Panc1 (cell line): ENCODE data around the gene RFX5. TPM values are rescaled to one million over a fixed set of nuclear protein-coding genes. Genes with fewer than 3 reads are reported as not detected.
A peak's percentile ranks its signal among the peaks of the same experiment; 100 is the strongest.

ENCODE experiments used
- ATAC-seq: fragments of 200-7000 bp; cut with Tn5 transposase; 2 replicates; pipeline ENCODE4 v1.9.1; 2020; ENCODE audit warnings: mild to moderate bottlenecking, moderate library complexity
- BruUV-seq: library from RNA; stranded (reverse); fragments of 400-500 nt; replicated peaks from 2 replicates; lab custom pipeline; 2021; lab: Mats Ljungman, UMichigan
- CTCF ChIA-PET: fragments of 300-600 bp; sonication (Branson Sonifier 250); formaldehyde crosslinking; loops from one replicate; lab custom pipeline; 2022; ENCODE audit warnings: antibody characterized with exemption; lab: Charles Lee
- POLR2A ChIA-PET: fragments of 300-600 bp; sonication (Branson Sonifier 250); formaldehyde crosslinking; loops from one replicate; lab custom pipeline; 2022; ENCODE audit warnings: antibody characterized with exemption; lab: Charles Lee
- DNase-seq: peaks from one replicate; pipeline ENCODE4 v3.0.0-alpha.2; 2010; ENCODE audit warnings: low read depth, low spot score
- H3K27ac ChIP-seq: 2 replicates; pipeline ENCODE4 v1.5.1; 2011; ENCODE audit warnings: mild to moderate bottlenecking, low read length, inconsistent platforms
- H3K27me3 ChIP-seq: fragments of 200-500 bp; sonication (Bioruptor generic); 2 replicates; pipeline ENCODE4 v1.6.0; 2014; ENCODE audit warnings: low read length, inconsistent platforms; ENCODE audit not compliant: control insufficient read depth, insufficient read depth
- H3K36me3 ChIP-seq: fragments of 200-500 bp; sonication (Bioruptor generic); 2 replicates; pipeline ENCODE4 v1.5.1; 2014; ENCODE audit warnings: inconsistent platforms, mild to moderate bottlenecking, low read length, moderate library complexity; ENCODE audit not compliant: control insufficient read depth, insufficient read depth
- H3K4me1 ChIP-seq: 2 replicates; pipeline ENCODE4 v1.5.1; 2011; ENCODE audit warnings: inconsistent platforms, mild to moderate bottlenecking, low read length, moderate library complexity; ENCODE audit not compliant: control insufficient read depth, insufficient read depth
- H3K4me3 ChIP-seq, 2 experiments: 2 replicates each; pipeline ENCODE4 v1.5.1; 2011 to 2012; ENCODE audit warnings: low read depth in 2 of 2, low read length in 2 of 2, mild to moderate bottlenecking in 2 of 2, inconsistent platforms in 1 of 2, moderate library complexity in 1 of 2
- H3K9me3 ChIP-seq: fragments of 200-500 bp; sonication (Bioruptor generic); 2 replicates; pipeline ENCODE4 v1.5.1; 2014; ENCODE audit warnings: low read depth, mild to moderate bottlenecking, inconsistent platforms, low read length, moderate library complexity; ENCODE audit not compliant: control insufficient read depth, insufficient read depth
- POLR2AphosphoS5 ChIP-seq: IDR thresholded peaks from 2 replicates; pipeline ENCODE4 v1.6.1; 2012; ENCODE audit warnings: mild to moderate bottlenecking, low read depth, low read length, moderate library complexity
- SIN3A ChIP-seq: IDR thresholded peaks from 2 replicates; pipeline ENCODE4 v1.6.1; 2012; ENCODE audit warnings: low read depth, mild to moderate bottlenecking, low read length, moderate library complexity, borderline replicate concordance; ENCODE audit not compliant: insufficient read depth
- TCF7L2 ChIP-seq: IDR thresholded peaks from 2 replicates; pipeline ENCODE4 v1.6.1; 2011; ENCODE audit warnings: mild to moderate bottlenecking, low read depth, low read length, inconsistent platforms
- in situ Hi-C: cut with HindIII; loops from 2 replicates; pipeline ENCODE4 v1.10.0; 2016; ENCODE audit warnings: low sequenced_read_pairs, low pct_unique_long_range_greater_than_20kb
- intact Hi-C: fragments of 100-400 bp; cut with micrococcal nuclease; formaldehyde crosslinking; loops from one replicate; pipeline ENCODE4 v1.10.0; 2022; ENCODE audit not compliant: unreplicated experiment
- total RNA-seq: library from RNA; stranded (reverse); gene quantifications from one replicate; pipeline ENCODE4 v1.2.1, GENCODE V29; 2021; ENCODE audit not compliant: unreplicated experiment
- TF ChIP-seq, protein P1 (sequence below): fragments of 450-650 bp; IDR thresholded peaks from 2 replicates; pipeline ENCODE4 v1.5.1; 2017; ENCODE audit warnings: mild to moderate bottlenecking
- TF ChIP-seq, protein P2 (sequence below), 2 experiments: IDR thresholded peaks; 2 replicates each; pipeline ENCODE4 v1.6.1; 2011 to 2012; ENCODE audit warnings: low read depth in 2 of 2, control low read depth in 1 of 2, low read length in 1 of 2, mild to moderate bottlenecking in 1 of 2, moderate library complexity in 1 of 2; ENCODE audit not compliant: insufficient read depth in 1 of 2

RFX5 gene
- total RNA-seq, 1 experiment from 2014 or later = 75.5 TPM

DNA sequence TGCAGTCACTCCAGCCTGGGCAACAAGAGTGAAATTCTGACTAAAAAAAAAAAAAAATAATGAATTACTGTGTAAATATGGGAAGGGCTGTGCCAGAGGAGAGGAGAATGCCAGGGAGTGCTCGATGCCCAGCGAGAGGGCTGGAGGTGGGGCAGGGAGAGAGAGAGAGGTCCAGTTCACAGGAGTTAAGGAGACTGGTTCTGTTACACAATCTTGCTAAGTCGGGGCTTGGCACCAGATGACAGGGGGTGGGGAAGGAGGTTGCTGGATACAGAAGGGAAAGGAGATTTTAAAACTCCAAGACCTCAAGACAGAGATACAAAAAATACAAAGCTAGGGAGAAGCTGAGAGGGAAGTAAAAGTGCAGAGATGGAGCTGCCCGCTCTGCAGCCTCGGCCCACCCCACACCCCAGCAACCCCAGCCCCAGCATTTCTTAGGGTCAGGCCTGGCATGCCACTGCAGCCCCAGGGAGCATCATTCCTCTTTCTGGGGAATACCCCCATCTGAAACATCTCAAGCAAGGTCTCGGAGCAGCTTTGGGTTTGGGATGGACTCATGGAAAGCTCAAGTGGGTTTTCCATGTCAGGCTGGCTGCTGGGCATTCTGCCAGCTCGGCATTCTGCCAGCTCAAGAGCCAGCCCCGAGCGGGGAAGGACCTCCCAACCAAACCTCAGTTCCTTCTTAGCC lies 24.5 kb upstream of the RFX5 start:
- peaks cover 9% of the 10 kb centered on the region for H3K4me1 ChIP-seq
- CTCF ChIA-PET = no interaction called here
- TF ChIP-seq TCF7L2 (no peak), SIN3A (no peak), POLR2AphosphoS5 (no peak)
- TF ChIP-seq, protein P1, sequence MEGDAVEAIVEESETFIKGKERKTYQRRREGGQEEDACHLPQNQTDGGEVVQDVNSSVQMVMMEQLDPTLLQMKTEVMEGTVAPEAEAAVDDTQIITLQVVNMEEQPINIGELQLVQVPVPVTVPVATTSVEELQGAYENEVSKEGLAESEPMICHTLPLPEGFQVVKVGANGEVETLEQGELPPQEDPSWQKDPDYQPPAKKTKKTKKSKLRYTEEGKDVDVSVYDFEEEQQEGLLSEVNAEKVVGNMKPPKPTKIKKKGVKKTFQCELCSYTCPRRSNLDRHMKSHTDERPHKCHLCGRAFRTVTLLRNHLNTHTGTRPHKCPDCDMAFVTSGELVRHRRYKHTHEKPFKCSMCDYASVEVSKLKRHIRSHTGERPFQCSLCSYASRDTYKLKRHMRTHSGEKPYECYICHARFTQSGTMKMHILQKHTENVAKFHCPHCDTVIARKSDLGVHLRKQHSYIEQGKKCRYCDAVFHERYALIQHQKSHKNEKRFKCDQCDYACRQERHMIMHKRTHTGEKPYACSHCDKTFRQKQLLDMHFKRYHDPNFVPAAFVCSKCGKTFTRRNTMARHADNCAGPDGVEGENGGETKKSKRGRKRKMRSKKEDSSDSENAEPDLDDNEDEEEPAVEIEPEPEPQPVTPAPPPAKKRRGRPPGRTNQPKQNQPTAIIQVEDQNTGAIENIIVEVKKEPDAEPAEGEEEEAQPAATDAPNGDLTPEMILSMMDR = no peak
- TF ChIP-seq, protein P2, sequence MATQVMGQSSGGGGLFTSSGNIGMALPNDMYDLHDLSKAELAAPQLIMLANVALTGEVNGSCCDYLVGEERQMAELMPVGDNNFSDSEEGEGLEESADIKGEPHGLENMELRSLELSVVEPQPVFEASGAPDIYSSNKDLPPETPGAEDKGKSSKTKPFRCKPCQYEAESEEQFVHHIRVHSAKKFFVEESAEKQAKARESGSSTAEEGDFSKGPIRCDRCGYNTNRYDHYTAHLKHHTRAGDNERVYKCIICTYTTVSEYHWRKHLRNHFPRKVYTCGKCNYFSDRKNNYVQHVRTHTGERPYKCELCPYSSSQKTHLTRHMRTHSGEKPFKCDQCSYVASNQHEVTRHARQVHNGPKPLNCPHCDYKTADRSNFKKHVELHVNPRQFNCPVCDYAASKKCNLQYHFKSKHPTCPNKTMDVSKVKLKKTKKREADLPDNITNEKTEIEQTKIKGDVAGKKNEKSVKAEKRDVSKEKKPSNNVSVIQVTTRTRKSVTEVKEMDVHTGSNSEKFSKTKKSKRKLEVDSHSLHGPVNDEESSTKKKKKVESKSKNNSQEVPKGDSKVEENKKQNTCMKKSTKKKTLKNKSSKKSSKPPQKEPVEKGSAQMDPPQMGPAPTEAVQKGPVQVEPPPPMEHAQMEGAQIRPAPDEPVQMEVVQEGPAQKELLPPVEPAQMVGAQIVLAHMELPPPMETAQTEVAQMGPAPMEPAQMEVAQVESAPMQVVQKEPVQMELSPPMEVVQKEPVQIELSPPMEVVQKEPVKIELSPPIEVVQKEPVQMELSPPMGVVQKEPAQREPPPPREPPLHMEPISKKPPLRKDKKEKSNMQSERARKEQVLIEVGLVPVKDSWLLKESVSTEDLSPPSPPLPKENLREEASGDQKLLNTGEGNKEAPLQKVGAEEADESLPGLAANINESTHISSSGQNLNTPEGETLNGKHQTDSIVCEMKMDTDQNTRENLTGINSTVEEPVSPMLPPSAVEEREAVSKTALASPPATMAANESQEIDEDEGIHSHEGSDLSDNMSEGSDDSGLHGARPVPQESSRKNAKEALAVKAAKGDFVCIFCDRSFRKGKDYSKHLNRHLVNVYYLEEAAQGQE (IDR thresholded peaks at IDR 0.05; ENCODE audit: insufficient read depth in 1 of 2, low read depth in 2 of 2, low read length in 1 of 2) = no peak
- H3K4me3 ChIP-seq = 0 out of 4 replicates have a peak overlapping the region, but pooled peaks of 1 of the 2 experiments have one; percentile 27
- ATAC-seq = no peak
- intact Hi-C loops (no loop called here), in situ Hi-C loops (no loop called here)
- POLR2A ChIA-PET = interaction anchor here (0.6 to 0.7 kb wide), 2 partner anchors 405 to 469 kb away, joined by 3 to 7 read pairs; no protein-coding TSS in a partner anchor
- BruUV-seq = no TSS peak
- H3K9me3 ChIP-seq = no peaks in the 10 kb centered on the region
- H3K36me3 ChIP-seq = no peaks in the 10 kb centered on the region
- no peak overlapping the region for H3K27ac ChIP-seq
- H3K27me3 ChIP-seq = no peaks in the 10 kb centered on the region
- no peak for DNase-seq

- in situ Hi-C loops = no loop called here
- no peak overlapping the region for H3K4me3 ChIP-seq
- ATAC-seq (no peak), DNase-seq (no peak)
- no peak for TF ChIP-seq SIN3A
- TF ChIP-seq TCF7L2 = no peak
- TF ChIP-seq POLR2AphosphoS5 = no peak
- no TSS peak for BruUV-seq
- no peaks in the 10 kb centered on the region for H3K36me3 ChIP-seq
- CTCF ChIA-PET = no interaction called here
- no peak overlapping the region for H3K27ac ChIP-seq
- POLR2A ChIA-PET = interaction anchor here (0.7 kb wide), 1 partner anchor 407 kb away, joined by 7 read pairs; no protein-coding TSS in a partner anchor
- no peaks in the 10 kb centered on the region for H3K27me3 ChIP-seq
- intact Hi-C loops = no loop called here
- H3K4me1 ChIP-seq = peaks cover 9% of the 10 kb centered on the region
- H3K9me3 ChIP-seq = no peaks in the 10 kb centered on the region
Observed at GRCh38 chr1:151370211-151370911, 23.3 kb upstream of the RFX5 start.
